Measurements from ENCODE around the gene DCC.

The DCC gene, protein sequence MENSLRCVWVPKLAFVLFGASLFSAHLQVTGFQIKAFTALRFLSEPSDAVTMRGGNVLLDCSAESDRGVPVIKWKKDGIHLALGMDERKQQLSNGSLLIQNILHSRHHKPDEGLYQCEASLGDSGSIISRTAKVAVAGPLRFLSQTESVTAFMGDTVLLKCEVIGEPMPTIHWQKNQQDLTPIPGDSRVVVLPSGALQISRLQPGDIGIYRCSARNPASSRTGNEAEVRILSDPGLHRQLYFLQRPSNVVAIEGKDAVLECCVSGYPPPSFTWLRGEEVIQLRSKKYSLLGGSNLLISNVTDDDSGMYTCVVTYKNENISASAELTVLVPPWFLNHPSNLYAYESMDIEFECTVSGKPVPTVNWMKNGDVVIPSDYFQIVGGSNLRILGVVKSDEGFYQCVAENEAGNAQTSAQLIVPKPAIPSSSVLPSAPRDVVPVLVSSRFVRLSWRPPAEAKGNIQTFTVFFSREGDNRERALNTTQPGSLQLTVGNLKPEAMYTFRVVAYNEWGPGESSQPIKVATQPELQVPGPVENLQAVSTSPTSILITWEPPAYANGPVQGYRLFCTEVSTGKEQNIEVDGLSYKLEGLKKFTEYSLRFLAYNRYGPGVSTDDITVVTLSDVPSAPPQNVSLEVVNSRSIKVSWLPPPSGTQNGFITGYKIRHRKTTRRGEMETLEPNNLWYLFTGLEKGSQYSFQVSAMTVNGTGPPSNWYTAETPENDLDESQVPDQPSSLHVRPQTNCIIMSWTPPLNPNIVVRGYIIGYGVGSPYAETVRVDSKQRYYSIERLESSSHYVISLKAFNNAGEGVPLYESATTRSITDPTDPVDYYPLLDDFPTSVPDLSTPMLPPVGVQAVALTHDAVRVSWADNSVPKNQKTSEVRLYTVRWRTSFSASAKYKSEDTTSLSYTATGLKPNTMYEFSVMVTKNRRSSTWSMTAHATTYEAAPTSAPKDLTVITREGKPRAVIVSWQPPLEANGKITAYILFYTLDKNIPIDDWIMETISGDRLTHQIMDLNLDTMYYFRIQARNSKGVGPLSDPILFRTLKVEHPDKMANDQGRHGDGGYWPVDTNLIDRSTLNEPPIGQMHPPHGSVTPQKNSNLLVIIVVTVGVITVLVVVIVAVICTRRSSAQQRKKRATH (N-terminal part only)

DNA sequence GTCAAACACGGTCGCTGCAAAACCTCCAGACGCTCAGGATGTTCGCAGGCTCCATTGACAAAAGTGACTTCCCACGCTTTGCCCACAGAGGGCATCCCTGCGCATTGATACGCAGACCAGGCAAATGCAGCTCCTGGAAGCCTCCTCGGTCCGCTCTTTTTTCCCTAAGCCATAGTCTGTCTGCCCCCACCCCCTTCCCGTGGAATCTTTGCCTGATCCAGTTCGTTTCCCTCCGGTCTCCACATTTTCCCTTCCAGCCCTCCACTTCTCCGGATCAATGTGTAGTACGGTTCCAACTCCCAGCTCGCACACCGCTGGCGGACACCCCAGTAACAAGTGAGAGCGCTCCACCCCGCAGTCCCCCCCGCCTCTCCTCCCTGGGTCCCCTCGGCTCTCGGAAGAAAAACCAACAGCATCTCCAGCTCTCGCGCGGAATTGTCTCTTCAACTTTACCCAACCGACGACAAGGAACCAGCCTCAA, at the start of gene DCC:
DCC (plus strand) TSS at position 307 of the 481 bp plus-strand sequence. CDS start 591 bp downstream, outside the sequence.
- no peak for DNase-seq

DNA sequence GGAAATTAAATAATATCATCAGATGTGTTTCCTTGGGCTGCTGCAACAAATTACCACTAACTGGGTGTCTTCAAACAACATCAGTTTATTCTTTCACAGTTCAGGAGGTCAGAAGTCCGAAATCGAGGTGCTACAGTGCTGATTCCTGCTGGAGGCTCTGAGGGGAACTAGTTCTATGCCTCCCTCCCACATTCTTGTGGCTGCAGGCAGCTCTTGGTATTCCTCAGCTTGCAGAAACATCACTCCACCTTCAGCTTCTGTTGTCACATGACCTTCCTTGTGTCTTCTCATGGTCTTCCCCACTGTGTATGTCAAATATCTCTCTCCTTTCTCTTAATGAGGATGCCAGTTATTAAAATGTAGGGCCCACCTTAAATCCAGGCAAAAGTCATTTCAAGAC, 29.3 kb upstream of the DCC start:
- no peak for DNase-seq

- DNase-seq: no peak
Measured at GRCh38 chr18:52311331-52311730, 28.7 kb upstream of the DCC start.

DNA sequence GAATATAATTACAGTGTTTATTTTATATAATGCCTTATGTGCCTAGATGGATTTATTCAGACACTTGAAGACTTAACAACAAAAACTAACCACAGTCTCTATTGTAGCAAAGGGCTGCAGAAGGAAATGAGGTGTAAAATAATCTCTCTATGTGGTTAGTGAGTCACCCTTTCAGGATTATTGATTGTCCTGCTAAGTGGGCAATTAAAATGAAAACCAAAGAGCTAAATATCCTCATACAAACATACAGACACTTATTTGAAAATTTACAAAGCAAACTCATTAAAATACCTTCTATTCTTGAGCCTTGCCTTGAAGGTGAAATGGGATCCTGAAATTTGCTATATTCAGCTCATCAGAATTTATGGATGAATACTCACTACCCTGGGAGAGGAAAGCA, 27.7 kb upstream of the DCC start:
- no peak for DNase-seq

GRCh38 chr18:52313213-52313612, 26.8 kb upstream of the DCC start:
- no peak for DNase-seq

DNA sequence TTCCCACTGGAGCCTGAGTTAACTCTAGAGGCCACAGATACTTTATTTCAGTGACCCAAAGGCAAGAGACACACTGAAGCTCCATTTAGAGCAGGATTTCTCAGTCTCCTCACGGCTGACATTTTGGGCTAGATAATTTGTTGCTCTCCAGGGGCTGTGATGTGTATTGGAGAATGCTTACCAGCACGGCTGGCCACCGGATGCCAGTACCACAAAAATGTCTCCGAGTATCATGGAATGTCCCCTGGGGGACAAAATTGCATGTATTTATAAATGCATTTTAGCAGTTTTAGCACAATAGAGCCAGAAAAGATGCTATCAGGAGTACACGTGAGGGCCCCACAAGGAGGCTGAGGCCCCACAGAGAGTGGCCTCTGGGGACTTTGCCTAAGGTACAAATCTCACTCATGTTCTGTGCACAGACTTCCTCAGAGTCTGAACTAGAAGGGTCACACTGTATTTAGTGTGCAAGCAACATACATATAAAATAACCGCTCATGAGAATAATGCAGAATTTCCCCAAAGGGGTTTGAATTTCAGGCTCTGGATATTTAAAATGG, 20.5 kb upstream of the DCC start:
- DNase-seq: no peak

- no peak for DNase-seq
Measured at GRCh38 chr18:52322307-52322706, 17.7 kb upstream of the DCC start.

GRCh38 chr18:52323802-52324201, 16.2 kb upstream of the DCC start:
- DNase-seq: no peak

- no peak for DNase-seq
Measured at GRCh38 chr18:52325997-52326396, 14.0 kb upstream of the DCC start.

DNA sequence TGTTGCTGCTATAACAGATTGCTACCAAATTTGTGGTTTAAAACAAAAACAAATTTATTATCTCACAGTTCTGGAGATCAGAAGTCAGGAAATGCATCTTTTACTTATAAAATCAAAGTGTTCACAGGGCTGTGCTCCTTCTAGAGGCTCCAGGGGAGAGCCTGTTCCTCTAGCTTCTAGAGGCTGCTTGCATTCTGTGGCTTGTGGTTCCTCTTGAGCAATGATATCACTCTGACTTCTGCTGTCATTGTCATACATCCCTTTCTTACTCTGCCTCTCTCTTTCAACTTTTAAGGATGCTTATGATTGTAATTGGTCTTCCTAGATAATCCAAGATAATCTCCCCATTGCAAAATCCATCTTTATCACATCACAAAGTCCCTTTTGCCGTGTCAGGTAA, 6.1 kb upstream of the DCC start:
- no peak for DNase-seq

- no peak for DNase-seq
Measured at GRCh38 chr18:52334307-52334706, 5.7 kb upstream of the DCC start.

DNA sequence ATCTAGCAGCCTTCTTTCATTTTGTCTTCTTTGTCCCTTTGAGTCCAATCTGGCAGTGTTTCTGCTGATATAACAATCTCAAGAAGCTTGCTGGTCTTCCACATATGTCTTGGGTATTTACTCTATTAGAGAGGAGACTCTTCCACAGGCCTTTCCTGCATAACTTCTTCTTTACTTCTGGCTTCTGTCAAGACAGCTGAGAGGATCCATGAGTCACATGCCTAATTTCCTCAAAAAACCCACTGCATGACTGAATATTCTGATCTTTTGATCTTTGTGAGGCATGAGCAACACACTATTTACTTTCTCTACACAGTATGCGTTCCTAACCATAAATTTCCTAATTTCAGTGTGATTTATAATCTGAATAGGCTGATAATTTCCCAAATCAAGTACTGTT, 5.1 kb upstream of the DCC start:
- DNase-seq: no peak

GRCh38 chr18:52337276-52337675, 2.7 kb upstream of the DCC start:
- DNase-seq: no peak

- DNase-seq: no peak
Measured at GRCh38 chr18:52340406-52341102, 557 bp downstream of the DCC start.

DNA sequence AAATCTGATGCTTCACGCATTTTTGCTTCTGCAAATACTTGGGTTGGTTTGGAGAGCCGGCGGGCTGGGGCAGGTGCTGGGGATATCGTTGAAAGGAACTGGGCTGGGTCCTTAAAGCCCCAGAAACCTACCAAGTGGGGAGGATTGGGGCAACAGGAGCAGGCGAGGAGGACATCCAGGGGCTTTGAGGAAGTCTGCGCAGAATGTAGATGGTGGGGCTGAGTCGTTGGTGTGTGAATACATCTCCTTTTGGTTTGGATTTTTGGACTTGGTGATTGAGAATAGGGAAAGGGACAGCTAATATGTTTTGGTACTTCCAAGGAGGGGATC, 1.1 kb downstream of the DCC start:
- no peak for DNase-seq

GRCh38 chr18:52341608-52342381, 1.8 kb downstream of the DCC start:
- DNase-seq: no peak

- no peak for DNase-seq
Measured at GRCh38 chr18:52342456-52342855, 2.5 kb downstream of the DCC start.

- DNase-seq: no peak
Measured at GRCh38 chr18:52343138-52343537, 3.1 kb downstream of the DCC start.

DNA sequence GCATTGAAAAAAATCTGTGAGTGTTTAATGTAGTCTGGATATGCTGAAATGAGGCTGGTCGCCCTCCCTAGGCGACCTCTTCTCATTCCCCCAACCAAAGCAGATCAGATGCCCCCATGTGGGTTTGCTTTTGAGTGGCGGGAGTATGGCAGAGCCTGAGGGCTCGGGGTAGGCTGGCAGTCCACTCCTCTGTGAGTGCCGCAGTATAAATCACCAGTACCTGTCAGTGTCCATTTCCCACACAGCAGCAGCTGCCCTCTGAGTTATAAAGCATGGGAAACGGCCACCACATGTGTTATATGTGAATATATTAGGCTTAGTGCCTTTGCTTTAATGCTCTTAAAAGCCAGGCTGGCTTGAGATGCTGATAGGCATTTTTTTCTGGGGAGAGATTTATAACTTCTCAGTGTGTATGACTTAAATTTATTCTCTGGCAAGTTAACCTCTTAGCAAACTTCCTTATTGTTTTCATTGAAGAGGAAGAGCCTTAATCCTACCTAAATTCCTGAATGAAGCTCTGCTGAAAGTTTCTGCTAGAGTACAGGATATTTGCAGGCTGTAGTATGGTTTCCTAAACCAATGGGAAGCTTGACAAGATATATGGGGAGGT, 3.8 kb downstream of the DCC start:
- DNase-seq: no peak

DNA sequence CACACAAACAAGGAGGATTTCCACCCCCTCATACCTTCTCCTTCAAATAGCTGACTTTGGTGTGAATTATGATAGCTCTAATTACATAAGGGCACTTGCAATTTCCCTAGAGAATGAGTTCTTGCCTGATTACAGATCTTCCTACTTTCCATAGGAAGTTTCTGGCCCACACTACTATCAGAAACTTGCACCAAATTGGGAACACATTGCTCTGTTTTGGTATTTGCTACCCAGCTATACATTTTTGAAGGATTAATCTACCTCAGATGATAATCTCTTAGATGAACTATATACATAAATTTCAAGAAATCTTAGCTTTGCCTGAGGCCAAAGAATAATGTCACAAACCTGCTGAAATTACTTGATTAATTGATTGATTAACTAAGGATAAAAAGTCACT, 4.9 kb downstream of the DCC start:
- no peak for DNase-seq

DNA sequence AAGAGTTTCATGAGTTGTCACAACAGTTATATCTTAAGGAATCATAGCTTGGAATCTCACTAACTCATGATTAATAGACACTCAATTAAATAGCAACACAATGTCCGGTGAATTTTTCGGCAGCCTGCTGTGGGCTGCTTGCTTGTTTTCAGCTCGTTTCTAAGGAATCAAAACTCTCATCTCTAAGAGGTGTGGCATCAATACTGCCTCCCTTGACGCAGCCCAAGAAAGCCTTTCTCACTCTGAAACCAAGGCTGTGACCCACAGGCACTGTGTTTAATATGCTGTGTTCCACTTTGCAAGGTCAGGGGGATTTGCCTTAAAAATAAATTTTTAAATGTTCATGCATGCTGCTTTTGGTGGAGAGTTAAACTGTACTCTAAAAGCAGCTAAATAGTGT, 5.4 kb downstream of the DCC start:
- no peak for DNase-seq

Measured in CD4-positive, alpha-beta T cell treated with Interleukin-4 for 1 hour (primary cell).